DOHH2 (cell line): Measurements from ENCODE around the gene TRMT112.

Experiments
- EZH2phosphoT487 ChIP-seq: fragments of 200-600 bp; sonication (generic); IDR thresholded peaks from 2 replicates; pipeline ENCODE4 v1.6.1; 2017; ENCODE audit warnings: borderline replicate concordance, mild to moderate bottlenecking, antibody characterized with exemption, low read length, moderate library complexity, mixed read lengths
- TF ChIP-seq, protein P1 (sequence below): fragments of 200-600 bp; sonication (generic); IDR thresholded peaks from one replicate; pipeline ENCODE4 v1.5.1; 2014; ENCODE audit warnings: antibody characterized with exemption, mild to moderate bottlenecking, low read depth, low read length; ENCODE audit not compliant: poor library complexity, severe bottlenecking

- TF ChIP-seq, protein P1, sequence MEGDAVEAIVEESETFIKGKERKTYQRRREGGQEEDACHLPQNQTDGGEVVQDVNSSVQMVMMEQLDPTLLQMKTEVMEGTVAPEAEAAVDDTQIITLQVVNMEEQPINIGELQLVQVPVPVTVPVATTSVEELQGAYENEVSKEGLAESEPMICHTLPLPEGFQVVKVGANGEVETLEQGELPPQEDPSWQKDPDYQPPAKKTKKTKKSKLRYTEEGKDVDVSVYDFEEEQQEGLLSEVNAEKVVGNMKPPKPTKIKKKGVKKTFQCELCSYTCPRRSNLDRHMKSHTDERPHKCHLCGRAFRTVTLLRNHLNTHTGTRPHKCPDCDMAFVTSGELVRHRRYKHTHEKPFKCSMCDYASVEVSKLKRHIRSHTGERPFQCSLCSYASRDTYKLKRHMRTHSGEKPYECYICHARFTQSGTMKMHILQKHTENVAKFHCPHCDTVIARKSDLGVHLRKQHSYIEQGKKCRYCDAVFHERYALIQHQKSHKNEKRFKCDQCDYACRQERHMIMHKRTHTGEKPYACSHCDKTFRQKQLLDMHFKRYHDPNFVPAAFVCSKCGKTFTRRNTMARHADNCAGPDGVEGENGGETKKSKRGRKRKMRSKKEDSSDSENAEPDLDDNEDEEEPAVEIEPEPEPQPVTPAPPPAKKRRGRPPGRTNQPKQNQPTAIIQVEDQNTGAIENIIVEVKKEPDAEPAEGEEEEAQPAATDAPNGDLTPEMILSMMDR: no peak
- TF ChIP-seq EZH2phosphoT487: no peak
Measured at GRCh38 chr11:64304032-64304315, 13.4 kb downstream of the TRMT112 start.
